H9 (cell line): Measurements from ENCODE around the gene ROPN1B. TPM values are rescaled to one million over a fixed set of nuclear protein-coding genes. Genes with fewer than 3 reads are reported as not detected.

Experiments
- DNase-seq: peaks from one replicate; pipeline ENCODE4 v3.0.0-alpha.2; 2017
- H2AFZ ChIP-seq: one replicate; pipeline ENCODE4 v1.6.1; 2013; ENCODE audit warnings: mild to moderate bottlenecking, low read length, control low read depth, moderate library complexity
- H2AK5ac ChIP-seq: 2 replicates; pipeline ENCODE4 v1.6.1; 2013; ENCODE audit warnings: low read length, control low read depth, mixed read lengths; ENCODE audit not compliant: insufficient read length
- H2BK120ac ChIP-seq: one replicate; pipeline ENCODE4 v1.6.1; 2013; ENCODE audit warnings: low read depth, mild to moderate bottlenecking, low read length, control low read depth, inconsistent platforms; ENCODE audit not compliant: poor library complexity, severe bottlenecking
- H2BK12ac ChIP-seq: 2 replicates; pipeline ENCODE4 v1.6.1; 2013; ENCODE audit warnings: low read length, control low read depth, mixed read lengths, low read depth; ENCODE audit not compliant: insufficient read length
- H2BK15ac ChIP-seq: 2 replicates; pipeline ENCODE4 v1.6.1; 2013; ENCODE audit warnings: low read depth, low read length, control low read depth
- H2BK20ac ChIP-seq: one replicate; pipeline ENCODE4 v1.6.1; 2013; ENCODE audit warnings: low read depth, mild to moderate bottlenecking, low read length, control low read depth, inconsistent platforms; ENCODE audit not compliant: poor library complexity, severe bottlenecking
- H2BK5ac ChIP-seq: 2 replicates; pipeline ENCODE4 v1.6.1; 2013; ENCODE audit warnings: low read length, control low read depth, mixed read lengths; ENCODE audit not compliant: insufficient read length
- H3K14ac ChIP-seq: 2 replicates; pipeline ENCODE4 v1.6.1; 2013; ENCODE audit warnings: low read length, control low read depth; ENCODE audit not compliant: insufficient read depth
- H3K18ac ChIP-seq: 2 replicates; pipeline ENCODE4 v1.6.1; 2013; ENCODE audit warnings: low read depth, mild to moderate bottlenecking, mixed read lengths, low read length, control low read depth; ENCODE audit not compliant: insufficient read length
- H3K23ac ChIP-seq: 2 replicates; pipeline ENCODE4 v1.6.1; 2013; ENCODE audit warnings: low read length, control low read depth, mixed read lengths, low read depth; ENCODE audit not compliant: insufficient read length
- H3K23me2 ChIP-seq: 2 replicates; pipeline ENCODE4 v1.6.1; 2013; ENCODE audit warnings: low read depth, mild to moderate bottlenecking, mixed read lengths, low read length, control low read depth; ENCODE audit not compliant: insufficient read length, poor library complexity, severe bottlenecking
- H3K27ac ChIP-seq: 2 replicates; pipeline ENCODE4 v1.5.1; 2013; ENCODE audit warnings: low read length, control low read depth, mixed read lengths, low read depth; ENCODE audit not compliant: insufficient read length
- H3K27me3 ChIP-seq: 2 replicates; pipeline ENCODE4 v1.6.1; 2013; ENCODE audit warnings: low read length, control low read depth, inconsistent platforms; ENCODE audit not compliant: insufficient read depth
- H3K4ac ChIP-seq: 2 replicates; pipeline ENCODE4 v1.6.1; 2013; ENCODE audit warnings: low read depth, mild to moderate bottlenecking, control low read depth, inconsistent platforms, low read length, moderate library complexity
- H3K4me1 ChIP-seq: 2 replicates; pipeline ENCODE4 v1.6.1; 2013; ENCODE audit warnings: low read length, control low read depth, inconsistent platforms; ENCODE audit not compliant: insufficient read depth
- H3K4me2 ChIP-seq: 2 replicates; pipeline ENCODE4 v1.6.1; 2013; ENCODE audit warnings: low read length, control low read depth, mixed read lengths; ENCODE audit not compliant: insufficient read length, insufficient read depth
- H3K56ac ChIP-seq: 2 replicates; pipeline ENCODE4 v1.6.1; 2013; ENCODE audit warnings: low read depth, mild to moderate bottlenecking, mixed read lengths, low read length, control low read depth; ENCODE audit not compliant: insufficient read length
- H3K79me1 ChIP-seq: 2 replicates; pipeline ENCODE4 v1.6.1; 2013; ENCODE audit warnings: low read depth, mild to moderate bottlenecking, moderate library complexity, low read length, control low read depth, inconsistent platforms; ENCODE audit not compliant: insufficient read depth, poor library complexity, severe bottlenecking
- H3K79me2 ChIP-seq: 2 replicates; pipeline ENCODE4 v1.6.1; 2013; ENCODE audit warnings: low read length, control low read depth, inconsistent platforms; ENCODE audit not compliant: insufficient read depth
- H3K9ac ChIP-seq: 2 replicates; pipeline ENCODE4 v1.6.1; 2013; ENCODE audit warnings: low read length, control low read depth, mixed read lengths; ENCODE audit not compliant: insufficient read length; ENCODE audit errors: extremely low read depth
- H3K9me3 ChIP-seq: one replicate; pipeline ENCODE4 v1.6.1; 2013; ENCODE audit warnings: low read depth, low read length, inconsistent platforms; ENCODE audit not compliant: control insufficient read depth
- H3T11ph ChIP-seq: one replicate; pipeline ENCODE4 v1.6.1; 2013; ENCODE audit warnings: mild to moderate bottlenecking, low read length, control low read depth, inconsistent platforms
- H4K20me1 ChIP-seq: one replicate; pipeline ENCODE4 v1.6.1; 2013; ENCODE audit not compliant: control insufficient read depth, insufficient read length, insufficient read depth
- H4K5ac ChIP-seq: 2 replicates; pipeline ENCODE4 v1.6.1; 2013; ENCODE audit warnings: low read depth, mild to moderate bottlenecking, mixed read lengths, low read length, control low read depth; ENCODE audit not compliant: insufficient read length
- H4K8ac ChIP-seq: replicated peaks from 2 replicates; pipeline ENCODE4 v1.6.1; 2013; ENCODE audit warnings: low read length, control low read depth, mixed read lengths, low read depth; ENCODE audit not compliant: insufficient read length
- H4K91ac ChIP-seq: 2 replicates; pipeline ENCODE4 v1.6.1; 2013; ENCODE audit warnings: low read depth, mild to moderate bottlenecking, moderate library complexity, mixed read lengths, low read length, control low read depth; ENCODE audit not compliant: insufficient read length
- H3K27ac Mint-ChIP-seq, 3 experiments: 2 replicates in 2 of 3; 3 replicates in 1 of 3; pipeline ENCODE4 v1.8.0; 2020 to 2021; ENCODE audit warnings: mixed read lengths in 3 of 3, mild to moderate bottlenecking in 1 of 3, moderate library complexity in 1 of 3
- H3K27me3 Mint-ChIP-seq: 2 replicates; pipeline ENCODE4 v1.8.0; 2021; ENCODE audit warnings: low read depth, mild to moderate bottlenecking, moderate library complexity, mixed read lengths
- H3K36me3 Mint-ChIP-seq, 3 experiments: 2 replicates in 2 of 3; 3 replicates in 1 of 3; pipeline ENCODE4 v1.8.0; 2020 to 2021; ENCODE audit warnings: low read depth in 3 of 3, mixed read lengths in 3 of 3; ENCODE audit not compliant: insufficient read depth in 1 of 3
- H3K4me1 Mint-ChIP-seq, 2 experiments: 2 replicates each; pipeline ENCODE4 v1.8.0; 2020; ENCODE audit warnings: mixed read lengths in 2 of 2
- H3K4me3 Mint-ChIP-seq, 2 experiments: 2 replicates in 1 of 2; 3 replicates in 1 of 2; pipeline ENCODE4 v1.8.0; 2020 to 2021; ENCODE audit warnings: mild to moderate bottlenecking in 2 of 2, mixed read lengths in 2 of 2, moderate library complexity in 1 of 2
- H3K9me3 Mint-ChIP-seq, 2 experiments: 2 replicates in 1 of 2; 3 replicates in 1 of 2; pipeline ENCODE4 v1.8.0; 2020; ENCODE audit warnings: mild to moderate bottlenecking in 2 of 2, mixed read lengths in 2 of 2, moderate library complexity in 1 of 2
- CTCF ChIP-seq: fragments of 200-600 bp; sonication (generic); conservative IDR thresholded peaks from 3 replicates; pipeline ENCODE4 v1.8.0; 2021; ENCODE audit warnings: antibody characterized with exemption, mild to moderate bottlenecking
- WGBS: extraction: QIAGEN DNeasy Blood & Tissue Kit; methylation state at CpG from one replicate; pipeline ENCODE4 v1.1.7; 2013; ENCODE audit warnings: missing lambda C conversion rate, low lambda C conversion rate, mixed read lengths; ENCODE audit not compliant: insufficient read length; ENCODE audit errors: extremely low coverage; 5-methylcytosine and 5-hydroxymethylcytosine counted together
- total RNA-seq: library from RNA; stranded (reverse); gene quantifications from 2 replicates; pipeline ENCODE4 v1.2.1, GENCODE V29; 2021

The ROPN1B gene
- total RNA-seq, 1 experiment from 2014 or later, result not detected

GRCh38 chr3:125958511-125959316 lies 10.3 kb upstream of the ROPN1B start:
- H3K4me2 ChIP-seq, result no peak overlapping the region

More at GRCh38 chr3:125958511-125959316, 10.3 kb upstream of the ROPN1B start:
- H3K14ac ChIP-seq, result no peak overlapping the region
- no peak overlapping the region for H2BK120ac ChIP-seq
- H3K79me2 ChIP-seq, result no peaks in the 10 kb centered on the region
- Mint-ChIP-seq H3K9me3 (peaks cover 3 to 4% of the 10 kb centered on the region in 2 experiments; a peak in 3 of 5 replicates), H3K4me1 (peaks cover 0 to 5% of the 10 kb centered on the region in 2 experiments; a peak in 1 of 4 replicates), H3K27ac (no peak overlapping the region), H3K4me3 (peak overlapping the region; percentile 46 to 63; a peak in 3 of 5 replicates), H3K36me3 (no peaks in the 10 kb centered on the region), H3K27me3 (peaks cover 33% of the 10 kb centered on the region)
- H3K56ac ChIP-seq, result no peak overlapping the region
- no CpG with 5 or more reads among the region's 46 CpGs for WGBS
- H4K8ac ChIP-seq, result no peak overlapping the region
- H3T11ph ChIP-seq, result no peak overlapping the region
- H3K23me2 ChIP-seq, result no peaks in the 10 kb centered on the region
- H2BK20ac ChIP-seq, result no peak overlapping the region
- no peak overlapping the region for H3K23ac ChIP-seq
- no peak overlapping the region for H3K18ac ChIP-seq
- H2AK5ac ChIP-seq, result no peak overlapping the region
- no peak overlapping the region for H4K5ac ChIP-seq
- H3K79me1 ChIP-seq, result no peaks in the 10 kb centered on the region
- no peak for TF ChIP-seq CTCF
- H4K20me1 ChIP-seq, result no peaks in the 10 kb centered on the region
- no peaks in the 10 kb centered on the region for H3K9me3 ChIP-seq
- no peak overlapping the region for H3K27ac ChIP-seq
- H4K91ac ChIP-seq, result no peak overlapping the region
- no peak overlapping the region for H3K9ac ChIP-seq
- no peaks in the 10 kb centered on the region for H3K4me1 ChIP-seq
- no peak overlapping the region for H2BK12ac ChIP-seq
- DNase-seq, result peak; percentile 64
- H3K27me3 ChIP-seq, result no peaks in the 10 kb centered on the region
- H2BK5ac ChIP-seq, result no peak overlapping the region
- no peak overlapping the region for H3K4ac ChIP-seq
- no peak overlapping the region for H2BK15ac ChIP-seq
- H2AFZ ChIP-seq, result no peak overlapping the region
